PFSK-1 (cell line): ENCODE results near the gene CPO.

Source experiments
- POLR2AphosphoS5 ChIP-seq: IDR thresholded peaks from 2 replicates; pipeline ENCODE4 v1.6.1; 2012; ENCODE audit warnings: low read depth, mild to moderate bottlenecking, control low read depth, low read length, moderate library complexity
- REST ChIP-seq, 2 experiments: IDR thresholded peaks; 2 replicates each; pipeline versions ENCODE4 v1.6.1 to v1.8.0; 2011 to 2012; ENCODE audit warnings: low read depth in 2 of 2, low read length in 2 of 2, control low read depth in 1 of 2, inconsistent platforms in 1 of 2, mild to moderate bottlenecking in 1 of 2, moderate library complexity in 1 of 2; ENCODE audit not compliant: insufficient read depth in 1 of 2
- SIN3A ChIP-seq: IDR thresholded peaks from 2 replicates; pipeline ENCODE4 v1.6.1; 2012; ENCODE audit warnings: mild to moderate bottlenecking, low read length, moderate library complexity, borderline replicate concordance; ENCODE audit not compliant: insufficient read depth

- TF ChIP-seq REST (IDR thresholded peaks at IDR 0.05; ENCODE audit: insufficient read depth in 1 of 2, low read depth in 2 of 2, low read length in 2 of 2) (no peak), POLR2AphosphoS5 (no peak), SIN3A (no peak)
Measured at GRCh38 chr2:206974551-206974950, 35.2 kb downstream of the CPO start.
